LoVo (cell line): ENCODE data around the gene NOS3.
A peak's percentile ranks its signal among the peaks of the same experiment; 100 is the strongest.
"Not testable (repeated sequence)": the region's sequence is repeated elsewhere in the genome, so short reads cannot be mapped to it uniquely, and the experiment has no call there.

ENCODE experiments used
- DNase-seq: peaks from one replicate; pipeline ENCODE4 v3.0.0-alpha.2; 2016; ENCODE audit warnings: low spot score

Gene NOS3

DNA sequence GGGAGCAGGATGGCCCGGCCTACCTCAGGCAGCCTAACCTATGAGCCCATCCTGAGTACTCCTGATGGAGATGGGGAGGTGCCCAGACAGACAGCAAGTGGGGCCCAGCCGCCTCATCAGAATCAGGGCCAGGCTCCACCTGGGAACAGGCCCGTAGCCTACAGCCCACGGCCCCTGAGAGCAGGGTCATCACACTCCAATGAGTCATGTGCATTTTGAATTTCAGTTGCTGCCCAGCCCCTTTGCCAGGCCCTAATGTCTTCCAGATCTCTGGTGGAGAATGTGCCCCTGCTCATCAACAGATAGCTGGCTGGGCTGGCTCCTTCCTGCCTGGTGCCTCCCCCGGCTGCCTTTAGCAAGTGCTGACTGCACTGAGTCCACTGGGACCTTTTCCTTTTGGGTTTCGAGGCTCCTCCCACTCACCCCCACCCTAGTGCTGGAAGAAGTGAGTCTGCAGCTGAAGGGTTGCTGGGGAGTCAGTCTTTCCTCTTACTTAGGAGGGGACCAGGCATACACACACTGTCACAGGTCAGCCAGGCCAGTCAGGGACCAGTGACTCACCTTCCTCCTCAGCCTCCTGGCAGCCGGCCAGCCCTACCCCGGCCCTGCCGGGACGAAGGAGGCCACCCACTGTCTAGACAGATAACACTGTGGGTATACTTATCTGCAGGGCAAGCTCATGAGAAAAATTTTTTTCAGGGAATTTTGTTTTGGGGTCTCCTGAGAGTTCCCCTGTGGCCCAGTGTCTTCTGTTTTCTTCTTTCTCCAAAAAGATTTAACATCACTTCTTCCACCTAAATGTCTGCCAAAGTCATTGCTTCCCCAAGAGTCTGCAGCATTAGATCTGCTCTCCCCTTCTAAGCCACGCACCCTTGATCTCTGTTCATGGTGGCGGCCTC is 48.4 kb downstream of the NOS3 start:
- DNase-seq = peak; percentile 78

- DNase-seq = no peak
Measured at GRCh38 chr7:151039850-151040548, 49.2 kb downstream of the NOS3 start.

GRCh38 chr7:151040616-151041375 is 50.0 kb downstream of the NOS3 start:
- no peak for DNase-seq

DNA sequence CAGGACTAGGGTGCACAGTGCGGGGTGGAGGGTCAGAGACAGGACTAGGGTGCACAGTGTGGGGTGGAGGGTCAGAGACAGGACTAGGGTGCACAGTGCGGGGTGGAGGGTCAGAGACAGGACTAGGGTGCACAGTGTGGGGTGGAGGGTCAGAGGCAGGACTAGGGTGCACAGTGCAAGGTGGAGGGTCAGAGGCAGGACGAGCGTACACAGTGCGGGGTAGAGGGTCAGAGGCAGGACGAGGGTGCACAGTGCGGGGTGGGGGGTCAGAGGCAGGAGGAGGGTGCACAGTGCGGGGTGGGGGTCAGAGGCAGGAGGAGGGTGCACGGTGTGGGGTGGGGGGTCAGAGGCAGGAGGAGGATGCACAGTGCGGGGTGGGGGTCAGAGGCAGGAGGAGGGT is 52.6 kb downstream of the NOS3 start:
- not testable (repeated sequence) for DNase-seq

- DNase-seq = no peak
Measured at GRCh38 chr7:151043959-151044358, 53.1 kb downstream of the NOS3 start.

GRCh38 chr7:151045262-151045661 is 54.4 kb downstream of the NOS3 start:
- DNase-seq = no peak

DNA sequence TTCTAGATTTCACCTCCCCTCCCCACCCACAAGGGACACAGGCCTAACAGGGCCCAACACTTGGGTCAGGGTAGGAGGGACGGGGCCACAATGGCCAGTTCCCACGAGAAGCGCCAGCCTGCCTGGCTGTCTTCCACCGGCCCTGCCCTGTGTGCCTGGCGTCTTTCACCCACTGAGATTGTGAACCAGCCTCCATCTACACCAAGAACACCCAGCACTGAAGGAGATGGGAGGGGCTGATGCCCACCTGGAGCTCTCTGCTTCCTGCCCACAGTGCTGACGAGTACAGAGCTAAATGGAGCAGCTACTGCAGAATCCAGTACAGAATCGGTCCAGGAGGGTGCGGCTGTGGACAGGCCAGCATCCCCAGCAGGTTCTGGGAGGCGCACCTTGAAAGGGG is 55.1 kb downstream of the NOS3 start:
- no peak for DNase-seq

DNA sequence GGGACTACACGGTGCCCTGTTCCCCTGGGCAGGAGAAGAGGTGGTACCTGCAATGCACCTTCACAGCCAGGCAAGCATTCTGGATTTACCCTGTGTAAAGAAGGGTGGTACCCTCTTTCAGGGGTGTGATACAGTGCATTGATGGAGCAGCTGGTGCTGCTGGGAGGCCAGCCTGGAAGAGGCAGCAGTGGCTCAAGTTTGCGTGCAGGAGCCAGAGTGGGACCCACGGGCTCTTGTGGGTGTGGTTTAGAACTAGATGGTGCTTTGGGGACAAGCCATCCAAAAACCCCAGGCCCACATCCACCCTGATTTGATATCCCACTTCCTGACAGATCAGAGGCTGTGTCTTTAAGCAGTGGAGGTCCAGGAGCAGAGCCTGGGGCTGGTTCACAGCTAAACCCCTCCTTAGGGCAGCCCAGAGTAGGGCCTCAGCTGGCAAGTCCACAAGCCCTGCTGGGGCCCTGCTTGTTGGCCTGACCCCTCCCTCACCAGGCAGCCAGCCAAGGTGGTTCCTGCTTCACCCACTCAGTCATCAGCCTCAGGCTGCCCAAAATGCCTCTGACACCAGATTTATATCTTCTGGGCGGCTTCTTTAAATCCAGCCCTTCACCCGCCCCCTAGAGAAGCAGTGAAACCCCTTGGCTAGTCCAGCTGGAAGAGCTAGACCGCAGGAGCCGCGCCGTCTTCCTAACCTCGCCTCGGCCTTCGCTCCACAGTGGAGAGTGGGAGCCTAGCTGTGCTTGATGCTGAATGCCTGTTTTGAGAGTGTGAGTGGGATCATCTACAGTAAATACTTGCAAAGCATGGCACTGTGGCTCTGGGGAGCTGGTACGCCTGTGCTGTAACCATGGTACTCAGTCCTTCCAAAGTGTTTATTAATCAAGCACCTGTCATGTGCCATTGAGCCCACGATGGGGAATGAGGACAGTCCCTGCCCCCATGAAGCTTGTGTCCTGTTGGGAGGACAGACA is 56.1 kb downstream of the NOS3 start:
- DNase-seq = no peak

GRCh38 chr7:151047976-151048815 is 57.4 kb downstream of the NOS3 start, which contains the start of gene ASIC3:
TSS of gene ASIC3 (plus strand) at chr7:151048531. CDS start at chr7:151048886, 355 bp downstream.
- no peak for DNase-seq

GRCh38 chr7:151048911-151049463 is 58.2 kb downstream of the NOS3 start:
- DNase-seq = no peak

- no peak for DNase-seq
Measured at GRCh38 chr7:151051108-151051507, 60.3 kb downstream of the NOS3 start.

DNA sequence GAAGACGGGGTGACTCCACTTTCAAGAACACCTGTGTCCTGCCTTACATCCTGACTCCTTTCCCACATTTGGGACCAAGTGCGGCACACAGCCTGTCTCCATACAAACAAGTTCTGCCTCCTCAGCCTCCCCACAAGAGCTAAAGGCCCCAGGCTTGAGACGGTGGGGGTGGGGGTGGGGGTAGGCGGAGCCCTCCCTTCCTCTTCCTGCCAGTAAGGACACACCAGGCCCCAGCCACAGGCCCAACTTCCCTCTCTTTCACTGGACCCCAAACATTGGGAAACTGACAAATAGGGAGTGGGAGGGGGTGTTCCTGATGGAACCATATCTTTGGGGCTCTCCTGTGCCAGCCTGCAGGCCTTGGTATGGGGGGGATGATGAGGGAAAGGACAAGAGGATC is 62.3 kb downstream of the NOS3 start:
- DNase-seq = no peak

GRCh38 chr7:151053751-151054150 is 62.9 kb downstream of the NOS3 start:
- DNase-seq = no peak

- no peak for DNase-seq
Measured at GRCh38 chr7:151056283-151056665, 65.5 kb downstream of the NOS3 start.

DNA sequence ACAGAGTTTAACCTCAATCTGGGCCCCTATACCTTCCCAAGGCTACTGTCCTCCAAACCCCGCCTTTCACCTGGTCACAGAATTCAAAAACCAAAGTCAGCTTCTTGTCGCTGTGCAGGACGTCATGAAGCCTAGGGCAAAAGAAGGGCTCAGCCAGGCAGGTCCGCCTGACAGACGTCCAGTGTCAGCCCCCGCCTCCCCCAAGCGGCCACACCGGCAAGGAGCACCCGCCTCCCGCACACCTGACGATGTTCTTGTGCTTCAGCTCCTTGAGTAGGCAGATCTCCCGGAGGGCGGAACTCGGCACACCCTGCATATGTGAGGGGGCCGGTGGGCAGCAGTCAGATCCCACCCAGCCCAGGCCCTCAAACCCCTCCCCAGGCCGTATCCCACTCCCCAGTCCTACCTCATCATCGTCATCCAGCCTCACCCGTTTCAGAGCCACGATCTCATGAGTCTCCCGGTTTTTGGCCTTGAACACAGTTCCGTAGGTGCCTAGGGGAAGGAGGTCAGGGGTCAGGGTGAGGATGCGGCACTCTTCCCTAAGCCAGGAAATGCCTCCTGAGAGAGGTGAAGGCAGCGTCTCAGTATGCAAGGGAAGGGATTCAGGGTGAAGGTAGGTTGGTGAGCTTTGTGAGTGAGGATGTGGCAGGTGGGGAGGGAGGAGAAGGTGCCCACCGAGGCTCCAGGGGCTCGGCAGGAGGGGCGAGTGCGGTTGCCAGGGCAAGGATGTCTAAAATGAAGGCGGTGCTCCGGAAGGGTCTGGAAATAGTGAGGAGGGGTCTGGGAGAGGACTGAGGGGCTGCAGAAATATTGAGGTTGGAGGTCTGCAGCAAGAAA is 66.1 kb downstream of the NOS3 start:
- no peak for DNase-seq

DNA sequence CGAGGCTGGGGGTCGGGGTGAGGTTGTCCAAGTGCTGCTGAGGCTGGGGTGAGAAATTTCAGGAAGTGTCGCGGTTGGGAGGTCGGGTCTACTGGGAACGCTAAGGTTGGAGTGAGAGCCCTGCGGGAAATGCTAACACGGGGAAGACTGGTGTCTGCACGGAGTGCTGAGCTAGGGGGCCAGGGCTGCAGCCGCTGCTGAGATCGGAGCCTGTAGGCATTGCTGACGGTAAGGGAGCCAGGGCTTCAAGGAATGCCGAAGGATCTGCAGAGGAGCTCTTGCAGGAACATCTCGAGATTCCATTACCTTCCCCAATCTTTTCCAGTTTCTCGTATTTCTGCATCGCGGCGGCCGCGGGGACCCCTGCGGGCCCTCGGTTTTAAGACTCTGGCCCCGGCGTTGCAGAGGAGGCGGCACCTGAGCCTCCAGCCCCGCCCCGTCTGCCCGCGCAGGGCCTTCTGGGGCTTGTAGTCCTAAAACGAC is 66.7 kb downstream of the NOS3 start, which contains the start of gene CDK5:
Gene CDK5, minus strand, starts transcription at position 392 of the 483 bp plus-strand sequence. Its CDS starts 49 bp downstream, at position 343.
- DNase-seq = no peak

GRCh38 chr7:151057989-151058780 is 67.4 kb downstream of the NOS3 start:
- DNase-seq = peak; percentile 100

DNA sequence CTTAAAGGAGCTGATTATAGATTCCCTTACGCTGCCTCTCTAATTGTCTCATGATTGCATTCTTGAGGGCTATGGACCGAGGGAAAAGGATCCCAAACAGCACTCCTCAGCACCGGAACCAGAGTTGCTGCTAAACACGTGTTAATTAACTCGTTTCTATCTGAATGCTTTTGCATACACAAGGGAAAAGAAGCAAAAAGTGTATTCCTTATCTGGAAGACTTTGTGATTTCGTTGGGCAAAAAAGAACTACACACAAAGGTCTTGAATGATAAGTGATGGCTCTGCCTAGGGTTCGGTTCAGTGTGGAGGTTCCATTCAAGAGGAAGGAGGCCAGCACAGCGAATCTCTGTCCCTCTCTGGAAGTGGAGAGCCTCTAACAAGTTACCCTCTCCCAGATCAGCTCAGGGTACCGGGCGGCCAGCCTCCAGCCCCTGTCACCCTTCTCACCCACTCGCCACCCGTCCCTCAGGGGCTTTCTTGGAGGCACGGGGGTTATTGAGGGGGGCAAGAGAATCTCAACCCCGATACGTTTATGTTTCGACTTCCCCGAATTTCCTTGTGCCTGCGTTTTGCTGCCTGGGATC is 68.1 kb downstream of the NOS3 start:
- DNase-seq = no peak
